Measurements from ENCODE around the gene INPP1. TPM values are rescaled to one million over a fixed set of nuclear protein-coding genes. Genes with fewer than 3 reads are reported as not detected.

INPP1 gene
- total RNA-seq, 1 experiment from 2014 or later = 4.3 TPM

- no peak overlapping the region for H3K27ac ChIP-seq (ENCODE audit: insufficient read length, low read depth, low read length)
- no peak for DNase-seq
- H3K4me3 Mint-ChIP-seq = no peak overlapping the region
These were observed 39.7 kb upstream of the INPP1 start for GRCh38 chr2:190303647-190304046.

More at GRCh38 chr2:190303647-190304046, 39.7 kb upstream of the INPP1 start:
- Mint-ChIP-seq H3K27me3 (ENCODE audit: low read depth) (no peaks in the 10 kb centered on the region), H3K36me3 (ENCODE audit: insufficient read depth in 1 of 3, low read depth in 3 of 3) (peaks cover 26 to 37% (median 32%) of the 10 kb centered on the region in 3 experiments), H3K27ac (no peak overlapping the region), H3K9me3 (peaks cover 7 to 8% of the 10 kb centered on the region in 2 experiments; a peak in 3 of 5 replicates), H3K4me1 (peaks cover 13 to 17% of the 10 kb centered on the region in 2 experiments)
- H3K56ac ChIP-seq (ENCODE audit: insufficient read length, low read depth, low read length) = no peak overlapping the region
- H2BK15ac ChIP-seq (ENCODE audit: low read depth, low read length) = no peak overlapping the region
- no peak overlapping the region for H2BK120ac ChIP-seq (ENCODE audit: low read depth, low read length, poor library complexity, severe bottlenecking)
- H4K8ac ChIP-seq (replicated peaks; ENCODE audit: insufficient read length, low read depth, low read length) = no peak overlapping the region
- H3K4ac ChIP-seq (ENCODE audit: low read depth, low read length) = no peak overlapping the region
- no peak overlapping the region for H2AFZ ChIP-seq (ENCODE audit: low read length)
- H4K91ac ChIP-seq (ENCODE audit: insufficient read length, low read depth, low read length) = no peak overlapping the region
- H3K4me2 ChIP-seq (ENCODE audit: insufficient read depth, insufficient read length, low read length) = no peak overlapping the region
- no peak overlapping the region for H2BK12ac ChIP-seq (ENCODE audit: insufficient read length, low read depth, low read length)
- H3K27me3 ChIP-seq (ENCODE audit: insufficient read depth, low read length) = no peaks in the 10 kb centered on the region
- no peak overlapping the region for H3K14ac ChIP-seq (ENCODE audit: insufficient read depth, low read length)
- no peak overlapping the region for H4K5ac ChIP-seq (ENCODE audit: insufficient read length, low read depth, low read length)
- H4K20me1 ChIP-seq (ENCODE audit: control insufficient read depth, insufficient read depth, insufficient read length) = no peaks in the 10 kb centered on the region
- TF ChIP-seq CTCF (conservative IDR thresholded peaks at IDR 0.05) = no peak
- H3K79me1 ChIP-seq (ENCODE audit: insufficient read depth, low read depth, low read length, poor library complexity, severe bottlenecking) = peaks cover 3% of the 10 kb centered on the region
- H3K9me3 ChIP-seq (ENCODE audit: control insufficient read depth, low read depth, low read length) = no peaks in the 10 kb centered on the region
- H2AK5ac ChIP-seq (ENCODE audit: insufficient read length, low read length) = no peak overlapping the region
- H3K4me1 ChIP-seq (ENCODE audit: insufficient read depth, low read length) = 0 out of 2 replicates have a peak, but pooled peaks cover 4% of the 10 kb centered on the region
- H3K79me2 ChIP-seq (ENCODE audit: insufficient read depth, low read length) = no peaks in the 10 kb centered on the region; the same call in 1 of the 2 replicates
- no peak overlapping the region for H2BK5ac ChIP-seq (ENCODE audit: insufficient read length, low read length)
- no peak overlapping the region for H2BK20ac ChIP-seq (ENCODE audit: low read depth, low read length, poor library complexity, severe bottlenecking)
- no peak overlapping the region for H3K23ac ChIP-seq (ENCODE audit: insufficient read length, low read depth, low read length)
- no peak overlapping the region for H3K9ac ChIP-seq (ENCODE audit: extremely low read depth, insufficient read length, low read length)
- no peaks in the 10 kb centered on the region for H3K23me2 ChIP-seq (ENCODE audit: insufficient read length, low read depth, low read length, poor library complexity, severe bottlenecking)
- no peak overlapping the region for H3T11ph ChIP-seq (ENCODE audit: low read length)
- no peak overlapping the region for H3K18ac ChIP-seq (ENCODE audit: insufficient read length, low read depth, low read length)

Measured in H9 (cell line).